Psoas muscle (tissue), 8 donors: ENCODE data around the gene FTO. TPM values are rescaled to one million over a fixed set of nuclear protein-coding genes. Genes with fewer than 3 reads are reported as not detected.

ENCODE experiments used
- ATAC-seq, 4 donors: fragments of 200-7000 bp; cut with Tn5 transposase; one replicate each; pipeline ENCODE4 v1.9.1; 2020; ENCODE audit warnings: moderate library complexity in 3 of 4, mild to moderate bottlenecking in 2 of 4
- DNase-seq, 2 donors: peaks; one replicate each; pipeline ENCODE4 v3.0.0-alpha.2; 2020
- H3K27ac ChIP-seq: fragments of 200-600 bp; one replicate; pipeline ENCODE4 v1.8.0; 2022
- H3K27me3 ChIP-seq, 3 donors: fragments of 200-600 bp in 1 of 3; one replicate each; pipeline versions ENCODE4 v1.6.1 to v1.8.0; 2013 to 2022; ENCODE audit warnings: low read length in 2 of 3, mild to moderate bottlenecking in 2 of 3, moderate library complexity in 1 of 3; ENCODE audit not compliant: insufficient read depth in 3 of 3
- H3K36me3 ChIP-seq, 2 donors: fragments of 200-600 bp in 1 of 2; one replicate each; pipeline versions ENCODE4 v1.6.1 to v1.8.0; 2013 to 2022; ENCODE audit warnings: low read depth in 1 of 2, mild to moderate bottlenecking in 1 of 2, moderate library complexity in 1 of 2; ENCODE audit not compliant: insufficient read depth in 1 of 2
- H3K4me1 ChIP-seq: fragments of 200-600 bp; one replicate; pipeline ENCODE4 v1.8.0; 2022
- H3K4me3 ChIP-seq: fragments of 200-600 bp; one replicate; pipeline ENCODE4 v1.8.0; 2022; ENCODE audit warnings: mild to moderate bottlenecking
- H3K9me3 ChIP-seq: fragments of 200-600 bp; one replicate; pipeline ENCODE4 v1.8.0; 2022
- WGBS, 3 donors: extraction: QIAGEN DNeasy Blood & Tissue Kit; methylation state at CpG; one replicate each; pipeline versions ENCODE4 v1.1.6 to v1.1.7; 2013; 5-methylcytosine and 5-hydroxymethylcytosine counted together
- intact Hi-C, 2 donors: fragments of 100-400 bp; cut with DNase I; formaldehyde crosslinking; loops; one replicate each; pipeline versions ENCODE4 v1.11.0 to v1.14.2; 2022
- polyA plus RNA-seq, 3 donors: library from polyadenylated mRNA; stranded (reverse); fragments of 200-250 nt; gene quantifications; one replicate each; pipeline ENCODE4 v1.2.3, GENCODE V29; 2013
- total RNA-seq, 4 donors: library from RNA; stranded (reverse); fragmentation: NEBNext Ultra II Directional in 2 of 4; extraction: Animal tissue kit (Norgen Biotek cat#: 25700) in 2 of 4; gene quantifications; one replicate each; pipeline versions ENCODE4 v1.2.1 to v1.2.4, GENCODE V29; 2021 to 2023
- TF ChIP-seq, protein P1 (sequence below): fragments of 200-600 bp; IDR thresholded peaks from one replicate; pipeline ENCODE4 v1.8.0; 2022; ENCODE audit warnings: antibody characterized with exemption
- donor health status: healthy with polysubstance abuse.
- donor health status: DM: no; HTN: no; CAD: no; lungs with moderate emphysema.
- donor health status: Bipolar disorder and iron deficiency.
- donor health status: healthy.
- donor health status: DM: yes; HTN: yes; CAD: no.
- donor health status: DM: no; HTN: no; CAD: no.
- donor health status: DM: no; HTN: no; CAD: no.
- donor health status: DM: yes; HTN: yes; CAD: no.

FTO gene
- total and polyA plus RNA-seq, 7 donors: 14.2 to 67.6 (median 47.4) TPM

DNA sequence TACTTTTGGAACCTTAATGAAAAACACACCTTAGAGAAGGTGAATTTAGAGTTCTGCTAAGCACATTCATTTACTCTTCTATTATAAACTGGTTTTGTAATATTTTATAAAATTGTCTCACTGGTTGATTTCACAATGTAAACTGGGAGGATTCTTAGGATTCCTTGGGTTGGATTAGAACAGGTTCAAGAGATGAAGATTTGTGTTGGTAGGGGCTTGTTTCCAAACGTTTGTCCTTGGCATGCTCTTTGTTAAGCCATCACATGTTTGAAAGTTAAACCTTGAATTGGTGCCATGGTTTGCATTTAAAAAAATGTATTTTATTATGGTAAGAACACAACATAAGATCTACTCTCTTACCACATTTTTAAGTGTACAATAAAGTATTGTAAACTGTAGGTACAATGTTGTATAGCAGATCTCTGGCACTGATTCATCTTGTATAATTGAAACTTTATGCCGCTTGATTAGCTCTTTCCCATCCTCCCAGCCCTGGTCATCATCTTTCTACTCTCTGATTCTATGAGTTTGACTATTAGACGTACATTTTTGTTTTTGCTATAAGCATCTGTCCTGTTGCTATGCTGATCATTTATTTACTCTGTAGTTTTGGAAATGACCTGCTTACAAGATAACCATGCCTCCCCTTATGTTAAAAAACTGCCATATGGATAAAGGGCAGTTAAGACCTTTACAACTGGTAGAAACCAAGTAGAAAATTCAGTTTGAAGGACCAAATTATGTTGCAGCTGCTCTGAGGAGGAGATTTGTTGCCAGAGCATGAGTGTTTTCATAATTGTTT, 9.6 kb downstream of the FTO start:
- Histone ChIP-seq H3K27ac (no peak overlapping the region), H3K27me3 (no peaks in the 10 kb centered on the region), H3K4me1 (peaks cover 35% of the 10 kb centered on the region), H3K9me3 (no peaks in the 10 kb centered on the region), H3K4me3 (no peak overlapping the region), H3K36me3 (no peaks in the 10 kb centered on the region)
- WGBS, 3 donors: 36 to 54% (median 38%) methylated on average over 3 of the region's 3 CpGs
- DNase-seq: no peak
- intact Hi-C loops: no loop called here
- TF ChIP-seq, protein P1, sequence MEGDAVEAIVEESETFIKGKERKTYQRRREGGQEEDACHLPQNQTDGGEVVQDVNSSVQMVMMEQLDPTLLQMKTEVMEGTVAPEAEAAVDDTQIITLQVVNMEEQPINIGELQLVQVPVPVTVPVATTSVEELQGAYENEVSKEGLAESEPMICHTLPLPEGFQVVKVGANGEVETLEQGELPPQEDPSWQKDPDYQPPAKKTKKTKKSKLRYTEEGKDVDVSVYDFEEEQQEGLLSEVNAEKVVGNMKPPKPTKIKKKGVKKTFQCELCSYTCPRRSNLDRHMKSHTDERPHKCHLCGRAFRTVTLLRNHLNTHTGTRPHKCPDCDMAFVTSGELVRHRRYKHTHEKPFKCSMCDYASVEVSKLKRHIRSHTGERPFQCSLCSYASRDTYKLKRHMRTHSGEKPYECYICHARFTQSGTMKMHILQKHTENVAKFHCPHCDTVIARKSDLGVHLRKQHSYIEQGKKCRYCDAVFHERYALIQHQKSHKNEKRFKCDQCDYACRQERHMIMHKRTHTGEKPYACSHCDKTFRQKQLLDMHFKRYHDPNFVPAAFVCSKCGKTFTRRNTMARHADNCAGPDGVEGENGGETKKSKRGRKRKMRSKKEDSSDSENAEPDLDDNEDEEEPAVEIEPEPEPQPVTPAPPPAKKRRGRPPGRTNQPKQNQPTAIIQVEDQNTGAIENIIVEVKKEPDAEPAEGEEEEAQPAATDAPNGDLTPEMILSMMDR: no peak
- ATAC-seq: peak in 1 of 4 donors; percentile 27

DNA sequence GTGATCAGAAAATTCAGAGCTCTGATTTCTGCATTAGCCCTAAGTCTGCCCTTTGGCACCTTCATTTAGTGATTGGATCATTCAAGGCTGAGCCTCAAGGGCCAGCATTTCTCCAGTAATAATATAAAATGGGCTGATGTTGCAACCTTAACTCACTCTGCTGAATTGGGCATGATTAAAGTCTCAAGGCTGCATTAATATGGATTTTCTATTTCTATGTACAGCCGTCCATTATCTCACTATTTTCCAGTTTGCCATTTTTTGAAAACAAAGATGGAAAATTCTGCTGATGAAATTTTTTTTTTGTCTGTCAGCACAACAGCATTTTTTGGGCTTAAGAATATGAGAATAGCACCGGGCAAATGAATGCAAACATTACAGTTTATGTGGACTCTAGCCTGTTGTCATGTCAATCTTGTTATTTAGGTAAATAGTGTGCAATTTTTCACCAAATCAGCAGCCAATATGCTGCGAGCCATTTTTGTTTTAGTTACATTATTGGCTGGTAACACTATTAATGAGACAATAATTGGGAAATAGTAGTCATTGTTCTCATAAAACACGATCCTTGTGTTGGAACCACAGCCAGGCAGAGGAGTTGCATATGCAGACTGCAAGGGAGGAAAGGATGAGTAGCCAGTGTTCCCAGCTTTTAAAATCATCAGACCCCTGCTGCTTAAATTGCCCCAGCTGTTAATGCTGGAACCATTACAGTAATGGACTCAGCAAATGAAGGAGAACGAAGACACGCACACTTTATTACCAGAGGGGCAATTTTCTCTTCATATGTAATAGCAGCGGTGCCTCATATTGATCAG, 10.5 kb downstream of the FTO start:
- Histone ChIP-seq H3K36me3 (no peaks in the 10 kb centered on the region), H3K9me3 (no peaks in the 10 kb centered on the region), H3K4me1 (peaks cover 35% of the 10 kb centered on the region), H3K27me3 (no peaks in the 10 kb centered on the region), H3K4me3 (no peak overlapping the region), H3K27ac (no peak overlapping the region)
- peak in 2 of 4 donors; percentile 62 to 75 for ATAC-seq
- 31 to 45% (median 35%) methylated on average over 7 of the region's 7 CpGs for WGBS, 3 donors
- TF ChIP-seq, protein P1: no peak
- intact Hi-C loops: no loop called here
- DNase-seq: no peak

DNA sequence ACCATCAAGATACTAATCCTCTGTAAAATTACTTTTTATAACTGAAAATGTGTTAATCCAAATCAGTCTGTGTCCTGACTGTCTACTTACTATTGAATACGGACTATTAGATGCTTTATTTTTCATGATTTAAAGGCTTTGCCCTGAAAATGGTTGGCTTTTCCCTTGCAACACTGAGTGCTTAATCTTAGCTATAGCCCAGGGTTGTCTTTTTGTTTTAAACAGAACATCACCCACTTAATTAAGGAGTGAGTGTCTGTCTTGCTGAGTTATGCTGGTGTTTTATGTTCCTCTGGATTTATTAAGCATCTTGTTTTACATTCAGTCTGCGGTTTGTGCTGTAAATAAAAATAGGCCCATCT, 11.0 kb downstream of the FTO start:
- H3K36me3 ChIP-seq: no peaks in the 10 kb centered on the region
- no peaks in the 10 kb centered on the region for H3K9me3 ChIP-seq
- H3K4me3 ChIP-seq: no peak overlapping the region
- TF ChIP-seq, protein P1: no peak
- peaks cover 35% of the 10 kb centered on the region for H3K4me1 ChIP-seq
- 37 to 80% (median 52%) methylated on average over 2 of the region's 2 CpGs for WGBS, 3 donors
- DNase-seq: no peak
- no peak overlapping the region for H3K27ac ChIP-seq
- H3K27me3 ChIP-seq: no peaks in the 10 kb centered on the region
- no peak for ATAC-seq
- intact Hi-C loops: no loop called here

- intact Hi-C loops: no loop called here
- 90 to 95% (median 94%) methylated on average over 3 of the region's 3 CpGs for WGBS, 3 donors
- no peak overlapping the region for H3K4me3 ChIP-seq
These were observed 13.6 kb downstream of the FTO start for GRCh38 chr16:53717577-53717976.

More at GRCh38 chr16:53717577-53717976, 13.6 kb downstream of the FTO start:
- H3K9me3 ChIP-seq: no peaks in the 10 kb centered on the region
- H3K4me1 ChIP-seq: peaks cover 25% of the 10 kb centered on the region
- no peaks in the 10 kb centered on the region for H3K27me3 ChIP-seq
- ATAC-seq (no peak), DNase-seq (no peak)
- H3K27ac ChIP-seq: no peak overlapping the region
- TF ChIP-seq, protein P1: no peak
- no peaks in the 10 kb centered on the region for H3K36me3 ChIP-seq
